ENCODE results near the gene CTR9. TPM values are rescaled to one million over a fixed set of nuclear protein-coding genes. Genes with fewer than 3 reads are reported as not detected.

CTR9 gene
- 10 to 100 TPM; 47.4 to 63.7 (median 61.7) TPM for polyA plus RNA-seq (ENCODE audit: insufficient read depth in 1 of 5, insufficient read length in 5 of 5, low replicate concordance in 1 of 5)
- long read RNA-seq, donor 1, full-length matches to known transcripts = 3 of 942 reads
- long read RNA-seq, donor 1, partial matches to known transcripts = 880 of 942 reads
- long read RNA-seq, donor 1, other reads (novel, unspliced or antisense) = 59 of 942 reads
- long read RNA-seq, donor 2, partial matches to known transcripts = 266 of 311 reads
- long read RNA-seq, donor 2, other reads (novel, unspliced or antisense) = 45 of 311 reads
- long read RNA-seq, donor 3, full-length matches to known transcripts = 4 of 634 reads
- long read RNA-seq, donor 3, partial matches to known transcripts = 585 of 634 reads
- long read RNA-seq, donor 3, other reads (novel, unspliced or antisense) = 45 of 634 reads
- long read RNA-seq, donor 4, partial matches to known transcripts = 333 of 356 reads
- long read RNA-seq, donor 4, other reads (novel, unspliced or antisense) = 22 of 356 reads
- long read RNA-seq, donor 5, full-length matches to known transcripts = 2 of 930 reads
- long read RNA-seq, donor 5, partial matches to known transcripts = 893 of 930 reads
- long read RNA-seq, donor 5, other reads (novel, unspliced or antisense) = 35 of 930 reads
- long read RNA-seq, donor 6, full-length matches to known transcripts = 2 of 547 reads
- long read RNA-seq, donor 6, partial matches to known transcripts = 447 of 547 reads
- long read RNA-seq, donor 6, other reads (novel, unspliced or antisense) = 98 of 547 reads
- long read RNA-seq, donor 7, full-length matches to known transcripts = 5 of 1,458 reads
- long read RNA-seq, donor 7, partial matches to known transcripts = 1,375 of 1,458 reads
- long read RNA-seq, donor 7, other reads (novel, unspliced or antisense) = 78 of 1,458 reads
- long read RNA-seq, donor 8, full-length matches to known transcripts = 2 of 714 reads
- long read RNA-seq, donor 8, partial matches to known transcripts = 664 of 714 reads
- long read RNA-seq, donor 8, other reads (novel, unspliced or antisense) = 48 of 714 reads

GRCh38 chr11:10750838-10751580, at the start of gene CTR9:
CTR9 (plus strand) TSS chr11:10751246; CDS start chr11:10751413, 167 bp downstream.
- peak; percentile 91 to 95 for DNase-seq

DNA sequence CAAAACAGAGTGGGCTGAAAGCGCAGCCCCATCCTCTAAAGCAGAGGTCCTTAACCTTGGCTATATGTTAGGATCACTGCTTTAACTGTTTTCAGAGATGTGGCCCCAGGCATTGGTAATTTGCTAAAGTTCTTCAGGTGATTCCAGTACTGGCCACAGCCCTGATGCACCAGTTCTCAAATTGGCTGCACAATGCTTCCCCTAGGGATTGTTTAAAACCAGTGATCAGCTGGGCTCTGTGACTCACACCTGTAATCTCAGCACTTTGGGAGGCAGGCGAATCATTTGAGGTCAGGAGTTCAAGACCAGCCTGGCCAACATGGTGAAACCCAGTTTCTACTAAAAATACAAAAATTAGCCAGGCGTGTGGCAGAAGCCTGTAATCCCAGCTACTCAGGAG, 49.1 kb upstream of the CTR9 start:
- DNase-seq = no peak

DNA sequence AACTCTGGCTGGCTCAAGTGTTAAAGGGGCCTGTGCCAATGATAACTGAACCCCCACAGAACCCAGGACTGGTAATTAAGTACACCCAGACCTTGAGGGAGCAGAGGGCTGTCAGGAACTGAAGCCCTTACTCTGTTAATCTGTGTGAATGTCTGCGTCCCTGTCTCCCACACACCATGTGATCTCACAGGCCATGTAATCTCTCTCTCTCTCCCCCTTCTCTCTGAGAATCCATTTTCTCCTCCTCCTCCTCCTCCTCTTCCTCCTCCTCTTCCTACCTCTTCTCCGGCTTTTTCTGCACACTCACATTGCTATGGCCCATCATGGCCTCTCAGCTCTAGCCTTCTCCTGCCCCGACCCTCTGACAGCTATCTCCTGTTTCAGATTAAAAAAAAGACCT, 42.9 kb upstream of the CTR9 start:
- DNase-seq = no peak

- DNase-seq = no peak
Observed at GRCh38 chr11:10709299-10710086, 41.6 kb upstream of the CTR9 start.

DNA sequence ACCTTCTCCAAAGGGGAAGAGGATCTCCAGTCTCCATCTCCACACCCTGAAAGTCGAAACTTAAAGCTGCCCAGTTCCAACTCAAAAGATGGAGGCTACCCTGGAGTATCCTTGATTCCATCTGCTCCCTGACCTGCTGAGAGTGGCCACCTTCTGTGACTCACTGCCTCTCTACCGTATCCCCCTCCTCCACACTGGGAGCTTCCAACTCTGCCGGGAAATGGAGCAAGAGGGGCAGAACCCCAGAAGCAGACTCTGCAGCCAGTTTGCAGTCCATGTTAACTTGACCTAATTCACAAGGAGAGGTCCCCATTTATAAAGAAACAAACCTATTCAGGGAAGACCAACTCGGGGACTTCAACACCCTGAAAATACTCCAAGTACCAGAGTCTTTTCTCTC, 35.5 kb upstream of the CTR9 start:
- DNase-seq = no peak

DNA sequence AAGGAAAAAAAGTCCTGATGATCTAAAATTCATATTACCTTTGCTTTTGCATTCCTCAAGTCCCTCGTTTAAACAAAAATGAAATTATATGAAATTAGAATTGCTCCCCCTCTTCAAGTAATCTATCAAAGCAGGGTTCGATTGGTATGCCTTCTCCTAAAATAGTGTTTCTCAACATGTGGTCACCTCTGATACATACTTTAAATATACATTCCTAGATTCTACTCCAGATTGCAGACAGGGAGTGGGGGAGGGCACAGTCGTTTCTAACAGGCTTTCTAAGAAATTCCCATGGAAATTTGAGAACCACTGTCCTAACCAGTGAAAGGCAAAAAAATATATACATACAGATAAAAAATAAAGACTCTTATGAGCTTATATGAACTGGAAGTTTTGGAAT, 34.9 kb upstream of the CTR9 start:
- DNase-seq = no peak

GRCh38 chr11:10716543-10717259, 34.3 kb upstream of the CTR9 start:
- DNase-seq = no peak

- DNase-seq = no peak
Observed at GRCh38 chr11:10719616-10720015, 31.4 kb upstream of the CTR9 start.

DNA sequence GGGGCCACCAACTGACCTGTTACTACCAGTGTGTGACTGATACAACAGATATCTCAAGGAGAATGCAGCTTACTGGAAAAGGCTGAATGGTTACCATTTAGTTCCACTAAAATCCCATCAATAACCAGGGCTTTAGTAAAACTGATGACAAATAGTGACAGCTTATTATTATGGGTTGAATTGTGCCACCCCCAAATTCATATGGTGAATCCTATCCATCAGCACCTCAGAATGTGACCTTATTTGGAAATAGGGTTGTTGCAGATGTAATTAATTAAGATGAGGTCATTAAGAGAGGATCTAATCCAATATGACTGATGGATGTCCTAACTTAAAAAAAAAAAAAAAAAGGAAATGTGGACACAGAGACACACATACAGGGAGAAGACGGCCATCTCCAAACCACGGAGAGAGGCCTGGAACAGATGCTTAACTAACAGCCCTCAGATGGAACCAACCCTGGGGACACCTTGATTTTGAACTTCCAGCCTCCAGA, 30.1 kb upstream of the CTR9 start:
- no peak for DNase-seq

- DNase-seq = no peak
Observed at GRCh38 chr11:10722307-10722706, 28.7 kb upstream of the CTR9 start.

- DNase-seq = no peak
Observed at GRCh38 chr11:10725114-10725906, 25.7 kb upstream of the CTR9 start.

GRCh38 chr11:10725907-10726253, 25.2 kb upstream of the CTR9 start:
- no peak for DNase-seq

DNA sequence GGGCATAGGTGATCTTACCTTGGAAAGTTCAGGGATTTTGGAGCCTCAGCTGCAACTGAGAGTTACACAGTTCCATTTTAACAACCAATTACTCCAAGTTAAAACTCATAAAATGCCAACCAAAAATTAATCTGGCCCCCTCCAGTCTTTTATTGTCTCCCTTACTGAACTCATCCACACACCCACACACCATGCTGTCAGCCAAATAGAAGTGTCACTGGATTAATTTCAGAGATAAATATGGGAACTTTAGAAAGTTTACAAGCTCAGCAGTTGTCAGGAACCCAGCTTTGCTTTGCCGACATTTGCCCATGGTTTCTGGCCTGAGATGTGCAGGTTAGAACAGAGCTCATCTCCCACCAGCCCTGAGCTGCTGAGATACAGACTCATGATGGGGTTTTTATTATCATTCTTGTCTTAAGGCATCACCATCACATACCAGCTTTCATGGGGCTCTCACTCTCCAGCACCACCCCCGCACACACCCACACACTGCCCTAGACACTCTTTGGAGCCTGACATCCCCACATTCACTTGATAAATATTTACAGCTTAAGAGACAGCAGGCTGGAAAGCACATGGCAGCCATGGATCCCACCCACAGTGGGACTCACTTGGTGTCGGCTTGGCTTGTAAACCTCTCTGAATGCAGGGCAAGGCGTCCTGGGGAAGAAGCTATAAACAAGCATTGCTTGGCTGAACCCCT, 23.7 kb upstream of the CTR9 start:
- no peak for DNase-seq

GRCh38 chr11:10728154-10728553, 22.9 kb upstream of the CTR9 start:
- DNase-seq = no peak

DNA sequence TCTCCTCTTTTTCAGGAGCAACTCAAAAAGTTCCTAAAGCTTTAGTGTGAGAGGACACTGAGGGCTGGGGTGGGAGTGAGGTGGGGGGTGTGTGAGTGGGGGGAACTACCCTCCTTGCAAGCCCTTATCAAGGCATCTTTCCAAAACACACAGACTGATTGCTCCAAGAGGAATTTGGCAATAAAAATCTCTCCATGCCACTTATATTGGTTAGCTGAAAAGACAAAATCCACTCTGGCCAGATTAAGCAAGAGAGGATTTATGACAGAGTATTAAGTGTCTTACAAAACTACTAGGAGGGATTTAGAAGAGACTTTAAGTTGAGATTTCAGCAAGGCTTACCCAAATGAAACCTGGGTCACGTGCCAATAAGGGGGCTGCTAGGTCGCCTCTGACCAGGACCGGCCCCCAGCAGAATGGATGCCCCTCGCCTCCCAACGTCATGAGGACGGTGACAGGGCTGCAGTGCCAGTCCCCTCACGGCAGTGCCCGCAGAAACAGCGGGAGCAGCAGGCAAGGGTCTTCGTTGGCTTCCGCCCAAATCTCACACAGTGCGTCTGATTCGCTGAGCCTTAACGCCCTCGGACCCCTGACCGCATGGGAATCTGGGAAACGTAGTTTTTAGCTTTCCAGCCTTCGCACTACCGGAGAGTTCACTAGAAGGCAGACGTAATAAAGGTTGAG, 22.1 kb upstream of the CTR9 start:
- peak; percentile 74 to 75 for DNase-seq

- DNase-seq = no peak
Observed at GRCh38 chr11:10730151-10730550, 20.9 kb upstream of the CTR9 start.

GRCh38 chr11:10731064-10731680, 19.9 kb upstream of the CTR9 start:
- no peak for DNase-seq

Measured in right lung (tissue), 10 donors.